T-helper 1 cell treated with Interleukin-12 subunit alpha and Interleukin-12 subunit beta and Interleukin-4 antibody, amounts not matched to agents 30 ng/mL and 1 ng/mL, for 36 hours (primary cell): Measurements from ENCODE around the gene ROBO1. TPM values are rescaled to one million over a fixed set of nuclear protein-coding genes. Genes with fewer than 3 reads are reported as not detected.

ENCODE experiments used
- intact Hi-C: fragments of 100-400 bp; cut with micrococcal nuclease; formaldehyde crosslinking; loops from one replicate; pipeline ENCODE4 v1.15.1; 2024
- total RNA-seq: library from RNA; stranded (reverse); gene quantifications from 2 replicates; pipeline ENCODE4 v1.2.3, GENCODE V29; 2022

ROBO1 gene
- total RNA-seq, 1 donor from 2014 or later = 0.93 TPM

DNA sequence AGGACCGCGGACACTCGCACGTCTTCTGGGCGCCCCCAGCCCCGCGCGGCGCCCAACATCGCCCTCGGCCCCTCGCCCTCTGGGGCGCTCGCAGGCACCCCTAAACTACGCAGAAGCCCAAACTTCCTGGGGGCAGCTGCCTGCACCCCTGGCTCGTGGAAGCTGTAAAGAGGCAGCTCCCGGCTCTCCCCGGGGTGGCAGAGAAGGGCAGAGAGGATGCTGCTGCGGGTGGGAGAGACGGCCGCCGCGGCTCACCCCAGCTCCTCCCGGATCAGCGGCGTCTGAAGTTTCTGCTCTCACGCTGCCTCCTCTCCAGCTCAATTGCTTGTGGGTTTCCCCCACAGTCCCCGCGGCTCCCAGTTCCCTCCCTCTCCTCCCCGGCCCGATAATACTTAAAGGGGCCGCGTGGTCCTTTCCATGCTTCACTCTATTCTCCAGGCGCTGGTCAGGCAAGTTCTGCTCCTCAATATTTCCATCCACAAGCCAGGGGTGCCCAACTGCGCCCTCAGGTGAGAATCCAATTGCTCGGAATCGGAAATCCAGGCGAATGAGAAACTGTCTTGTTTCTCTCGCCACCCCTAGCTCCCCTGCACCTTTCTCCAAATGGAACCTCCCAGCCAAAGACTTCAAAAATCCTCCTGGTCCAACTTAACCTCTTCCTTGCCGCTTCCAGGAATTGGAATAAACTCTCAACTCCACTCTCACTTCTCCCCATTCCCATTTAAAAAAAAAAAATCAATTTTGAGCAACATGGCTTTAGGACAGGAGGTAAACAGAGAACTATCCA lies 748.5 kb downstream of the ROBO1 start:
- intact Hi-C loops = no loop called here

DNA sequence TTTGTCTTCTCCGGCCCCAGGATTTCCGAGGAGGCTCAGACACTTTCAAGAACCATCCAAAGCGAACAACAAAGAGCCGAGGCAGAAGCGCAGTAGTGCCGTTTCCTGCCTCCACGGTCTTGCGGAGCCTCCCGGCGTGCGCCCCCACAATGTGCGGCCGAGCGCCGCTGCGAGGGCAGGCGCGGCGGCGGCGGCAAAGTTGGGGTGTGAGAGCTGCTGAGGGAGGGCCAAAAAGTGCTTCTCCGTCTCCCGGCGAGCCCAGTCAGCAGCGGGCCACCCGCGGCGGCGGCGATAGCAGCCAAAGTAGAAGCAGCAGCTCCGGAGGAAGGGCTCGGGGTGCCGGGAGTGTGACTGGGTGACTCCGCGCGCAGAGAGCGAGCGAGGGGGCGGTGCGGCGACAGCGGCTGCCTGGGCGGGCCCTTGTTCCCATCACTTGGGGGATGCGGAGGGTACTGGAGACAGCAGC lies 749.1 kb downstream of the ROBO1 start:
- intact Hi-C loops = no loop called here

DNA sequence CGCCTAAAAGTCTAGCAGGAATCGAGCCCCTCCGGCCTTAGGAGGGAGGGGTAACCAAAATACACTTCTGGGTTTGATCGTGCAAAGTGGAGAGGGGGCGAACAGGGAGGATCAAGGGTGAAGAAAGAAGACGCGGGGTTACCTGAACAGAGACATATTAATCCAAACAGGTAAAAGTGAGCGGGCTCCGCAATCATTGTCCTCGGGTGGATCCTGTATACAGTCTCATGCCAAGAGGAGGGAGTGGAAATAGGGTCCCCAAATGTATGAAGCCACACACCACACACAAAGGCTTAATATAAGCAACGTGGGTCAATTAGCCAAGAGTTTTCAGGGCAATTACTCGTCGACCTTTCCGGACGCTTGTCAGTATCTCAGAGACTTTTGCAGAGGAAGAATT lies 749.5 kb downstream of the ROBO1 start:
- intact Hi-C loops = no loop called here

GRCh38 chr3:79016587-79017376 lies 751.0 kb downstream of the ROBO1 start:
- intact Hi-C loops = no loop called here

DNA sequence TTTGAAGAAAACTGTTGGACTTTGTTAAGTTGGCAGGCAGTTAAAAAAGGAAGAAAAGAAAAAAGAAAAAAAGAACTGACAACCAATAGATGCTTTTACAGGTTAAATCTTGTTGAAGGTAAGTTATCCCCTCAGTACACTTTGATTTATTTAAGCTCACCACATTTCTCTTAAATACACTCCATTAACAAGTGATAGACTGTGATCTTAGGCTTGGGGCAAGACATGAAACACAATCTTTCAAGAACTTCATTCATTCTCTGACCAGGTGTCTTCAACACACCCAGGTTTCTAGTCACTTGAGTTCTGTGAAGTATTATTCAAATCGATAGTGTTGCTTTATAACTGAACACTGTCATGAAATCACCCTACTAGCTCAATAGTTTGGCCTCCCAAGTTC lies 751.9 kb downstream of the ROBO1 start:
- intact Hi-C loops = no loop called here

DNA sequence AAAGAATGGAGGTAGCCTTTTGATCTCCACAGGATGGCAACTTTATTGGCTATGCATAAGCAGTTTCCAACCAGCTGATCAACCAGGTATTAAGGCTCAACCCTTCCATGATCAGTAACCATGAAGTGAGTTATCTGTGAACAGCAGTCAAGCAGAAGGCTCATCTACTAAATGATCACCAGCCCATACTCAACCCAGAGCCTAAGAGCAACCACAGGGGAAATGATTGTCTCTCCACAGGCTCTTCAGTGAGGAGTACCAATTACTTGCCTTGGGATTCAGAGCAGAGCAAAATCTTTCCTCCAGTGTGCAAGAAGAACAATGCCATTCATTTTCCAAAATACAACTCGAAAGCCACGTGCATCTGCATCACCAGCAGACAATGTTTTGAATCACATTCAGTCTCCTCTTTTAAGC lies 754.8 kb downstream of the ROBO1 start:
- intact Hi-C loops = no loop called here

DNA sequence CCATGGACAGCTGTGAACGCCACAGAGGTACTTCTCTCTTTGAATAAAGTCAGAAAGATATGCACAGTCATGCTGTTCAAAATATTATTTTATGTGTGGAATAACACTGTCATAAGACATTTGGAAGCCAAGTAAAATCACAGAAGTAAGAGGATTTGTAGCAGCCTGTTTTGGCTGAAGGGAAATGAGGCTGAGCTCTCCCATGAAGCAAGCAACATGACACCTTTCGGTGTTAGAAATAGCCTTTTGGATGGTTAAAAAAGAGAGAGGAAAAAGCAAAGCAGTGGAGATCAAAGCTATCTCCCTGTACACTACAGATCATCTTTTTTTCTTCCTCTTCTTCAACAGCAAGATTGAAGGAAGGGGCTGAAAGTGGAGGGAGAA lies 755.3 kb downstream of the ROBO1 start:
- intact Hi-C loops = no loop called here

DNA sequence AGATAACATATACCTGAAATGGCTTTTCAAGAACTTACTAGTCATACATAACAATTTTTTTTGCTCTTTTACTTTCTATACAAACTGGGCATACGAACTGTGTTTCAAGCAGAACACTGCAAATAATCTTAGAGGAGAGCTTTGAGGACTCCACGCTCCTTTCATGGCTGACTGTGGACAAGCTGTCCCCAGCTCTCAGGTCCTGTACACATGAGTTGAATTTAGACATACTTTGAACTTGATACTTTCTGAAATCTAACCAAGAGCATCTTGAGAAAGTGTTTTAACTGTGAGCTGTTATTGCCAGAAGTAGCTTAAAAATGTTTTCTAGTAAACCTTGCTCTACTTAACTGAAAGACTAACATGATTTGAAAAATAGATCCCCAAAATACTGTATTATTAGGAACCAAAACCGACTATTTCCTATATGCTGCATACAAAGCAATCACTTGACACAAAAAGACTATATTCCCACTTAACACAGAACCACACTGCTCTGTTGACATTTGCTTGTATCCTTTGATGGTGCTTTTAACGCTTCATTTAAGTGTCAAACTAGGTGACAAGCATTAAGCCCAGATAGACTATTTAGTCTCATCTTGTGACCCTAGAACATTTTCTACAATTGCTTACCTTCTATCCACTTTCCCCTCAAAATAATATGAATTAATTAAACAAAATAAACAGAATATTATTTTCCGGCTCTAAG lies 755.8 kb downstream of the ROBO1 start:
- intact Hi-C loops = no loop called here

GRCh38 chr3:79009861-79010260 lies 757.9 kb downstream of the ROBO1 start:
- intact Hi-C loops = no loop called here

DNA sequence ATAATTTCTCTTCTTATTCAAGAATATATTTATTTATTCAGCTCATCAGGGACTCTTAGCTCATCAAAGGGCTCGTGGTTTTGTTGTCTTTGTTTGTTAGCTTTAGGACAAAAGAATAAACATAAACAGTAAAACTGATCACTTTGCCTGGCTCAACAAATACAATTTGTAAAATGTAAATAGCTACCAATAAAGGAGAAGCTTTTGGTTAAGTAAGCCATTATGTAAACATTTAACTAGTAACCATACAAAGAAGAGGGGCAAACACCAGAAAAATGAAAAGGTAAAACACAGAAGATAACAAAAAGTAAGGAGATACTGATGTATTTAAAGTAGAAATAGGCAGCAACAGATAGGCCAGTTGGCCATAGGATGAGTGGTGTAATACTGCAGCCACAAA lies 761.7 kb downstream of the ROBO1 start:
- intact Hi-C loops = no loop called here

- intact Hi-C loops = no loop called here
Measured at GRCh38 chr3:79005084-79005483, 762.7 kb downstream of the ROBO1 start.

DNA sequence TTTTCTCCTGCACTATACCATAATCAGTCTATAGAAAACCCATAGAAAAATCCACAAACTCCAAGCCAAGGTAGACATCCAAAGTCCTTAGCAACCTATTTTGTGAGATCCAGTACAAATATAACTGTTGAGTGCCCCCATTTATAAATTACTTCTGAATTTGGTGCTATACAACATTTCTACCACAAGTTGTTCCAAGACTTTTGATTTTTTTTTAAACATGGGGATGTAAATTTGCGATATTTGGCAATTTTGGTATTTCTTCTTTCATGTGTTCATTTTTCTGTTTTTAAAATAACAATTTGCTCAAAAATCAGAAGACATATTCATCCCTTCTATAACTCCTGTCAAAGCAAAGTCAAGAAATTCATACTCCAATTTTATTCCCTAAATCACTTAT lies 763.8 kb downstream of the ROBO1 start:
- intact Hi-C loops = no loop called here

GRCh38 chr3:79002465-79003372 lies 765.1 kb downstream of the ROBO1 start:
- intact Hi-C loops = no loop called here

DNA sequence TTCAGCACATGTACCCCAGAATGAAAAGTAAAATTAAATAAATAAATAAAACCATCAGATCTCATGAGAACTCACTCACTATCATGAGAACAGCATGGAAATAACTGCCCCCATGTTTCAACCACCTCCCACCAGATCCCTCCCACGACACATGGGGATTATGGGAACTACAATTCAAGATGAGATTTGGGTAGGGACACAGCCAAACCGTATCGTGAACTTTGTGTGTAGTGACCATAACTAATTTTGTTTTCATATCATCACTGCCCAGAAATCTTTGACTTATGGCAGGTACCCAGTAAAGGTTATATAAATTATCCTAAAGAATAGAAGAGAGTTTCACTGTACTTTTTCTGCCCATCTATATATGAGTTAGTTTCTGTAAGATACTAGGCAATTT lies 766.5 kb downstream of the ROBO1 start:
- intact Hi-C loops = no loop called here

GRCh38 chr3:78999139-78999538 lies 768.7 kb downstream of the ROBO1 start:
- intact Hi-C loops = no loop called here

DNA sequence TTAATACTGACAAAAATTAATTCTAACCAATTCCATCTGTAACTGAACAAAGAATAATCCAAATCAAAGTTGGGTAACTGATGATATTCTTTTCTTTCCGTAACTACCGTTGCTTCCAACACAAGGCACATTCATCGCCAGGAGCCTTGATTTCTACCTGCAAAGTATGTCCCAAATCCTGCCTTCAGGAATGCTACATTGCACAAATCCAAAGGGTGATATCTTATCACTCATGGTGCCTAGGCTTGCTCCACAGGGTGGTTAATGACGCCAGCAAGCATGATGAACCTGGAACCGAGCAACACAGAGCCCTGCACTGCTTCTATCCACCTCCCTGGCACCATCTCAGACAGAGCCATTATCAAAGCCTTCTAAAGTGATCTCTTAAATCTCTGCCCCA lies 772.7 kb downstream of the ROBO1 start:
- intact Hi-C loops = no loop called here

GRCh38 chr3:78994174-78995027 lies 773.4 kb downstream of the ROBO1 start:
- intact Hi-C loops = no loop called here

- intact Hi-C loops = no loop called here
Measured at GRCh38 chr3:78993375-78993774, 774.4 kb downstream of the ROBO1 start.

DNA sequence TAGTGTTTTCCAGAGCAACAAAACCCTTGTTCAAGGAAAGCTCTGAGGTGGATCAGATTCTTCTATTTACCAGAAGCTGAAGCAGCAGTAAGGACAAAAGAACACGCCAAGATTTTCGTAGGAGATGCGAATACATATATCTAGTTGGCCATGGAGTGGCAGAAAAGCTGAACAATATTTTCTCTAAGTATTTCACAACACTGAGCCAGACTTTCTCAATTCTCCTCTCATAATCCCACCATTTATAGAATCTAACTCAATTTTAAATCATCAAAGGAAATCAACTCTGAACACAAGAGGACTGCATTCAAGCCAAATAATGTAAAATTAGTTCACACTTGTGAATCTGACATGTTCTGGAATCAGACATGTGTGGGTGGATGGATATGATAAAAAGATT lies 775.0 kb downstream of the ROBO1 start:
- intact Hi-C loops = no loop called here

- intact Hi-C loops = no loop called here
Measured at GRCh38 chr3:78992400-78992799, 775.4 kb downstream of the ROBO1 start.
